Testis (tissue), 2 donors: ENCODE data around the gene DNAJB2.

Experiments used
- POLR2A ChIP-seq: fragments of 450-650 bp; IDR thresholded peaks from one replicate; pipeline ENCODE4 v1.6.1; 2017; ENCODE audit warnings: antibody characterized with exemption, mild to moderate bottlenecking, moderate library complexity
- TF ChIP-seq, protein P1 (sequence below), 3 experiments: fragments of 450-650 bp in 2 of 3; fragments of 200-600 bp in 1 of 3; sonication (generic) in 1 of 3; IDR thresholded peaks; one replicate each; pipeline ENCODE4 v1.5.1; 2016 to 2019; ENCODE audit warnings: antibody characterized with exemption in 3 of 3, mild to moderate bottlenecking in 2 of 3, moderate library complexity in 1 of 3

DNA sequence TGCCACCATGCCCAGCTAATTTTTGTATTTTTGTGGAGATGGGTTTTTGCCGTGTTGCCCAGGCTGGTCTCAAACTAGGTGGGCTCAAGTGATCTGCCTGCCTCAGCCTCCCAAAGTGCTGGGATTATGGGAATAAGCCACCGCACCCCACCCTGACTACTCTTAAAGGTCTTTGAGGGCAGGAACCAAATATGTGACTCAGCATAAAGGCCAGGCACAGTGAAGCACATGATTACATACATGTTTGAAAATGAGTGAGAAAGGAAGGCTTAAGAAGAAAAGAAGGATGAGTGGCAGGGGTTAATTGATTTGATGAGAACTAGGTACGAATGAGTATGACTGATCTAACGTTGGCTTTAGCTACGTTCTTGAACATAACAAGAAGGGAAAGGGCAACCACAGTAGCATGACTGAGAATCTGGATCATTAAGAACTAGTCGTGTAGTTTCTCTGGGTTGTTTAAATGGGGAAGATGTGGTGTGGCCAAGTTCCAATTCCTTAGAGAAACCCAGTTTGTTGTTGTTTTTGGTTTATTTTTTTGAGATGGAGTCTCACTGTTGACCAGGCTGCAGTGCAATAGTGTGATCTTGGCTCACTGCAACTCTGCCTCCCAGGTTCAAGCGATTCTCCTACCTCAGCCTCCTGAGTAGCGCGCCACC, 46.6 kb downstream of the DNAJB2 start:
- TF ChIP-seq, protein P1, sequence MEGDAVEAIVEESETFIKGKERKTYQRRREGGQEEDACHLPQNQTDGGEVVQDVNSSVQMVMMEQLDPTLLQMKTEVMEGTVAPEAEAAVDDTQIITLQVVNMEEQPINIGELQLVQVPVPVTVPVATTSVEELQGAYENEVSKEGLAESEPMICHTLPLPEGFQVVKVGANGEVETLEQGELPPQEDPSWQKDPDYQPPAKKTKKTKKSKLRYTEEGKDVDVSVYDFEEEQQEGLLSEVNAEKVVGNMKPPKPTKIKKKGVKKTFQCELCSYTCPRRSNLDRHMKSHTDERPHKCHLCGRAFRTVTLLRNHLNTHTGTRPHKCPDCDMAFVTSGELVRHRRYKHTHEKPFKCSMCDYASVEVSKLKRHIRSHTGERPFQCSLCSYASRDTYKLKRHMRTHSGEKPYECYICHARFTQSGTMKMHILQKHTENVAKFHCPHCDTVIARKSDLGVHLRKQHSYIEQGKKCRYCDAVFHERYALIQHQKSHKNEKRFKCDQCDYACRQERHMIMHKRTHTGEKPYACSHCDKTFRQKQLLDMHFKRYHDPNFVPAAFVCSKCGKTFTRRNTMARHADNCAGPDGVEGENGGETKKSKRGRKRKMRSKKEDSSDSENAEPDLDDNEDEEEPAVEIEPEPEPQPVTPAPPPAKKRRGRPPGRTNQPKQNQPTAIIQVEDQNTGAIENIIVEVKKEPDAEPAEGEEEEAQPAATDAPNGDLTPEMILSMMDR (IDR thresholded peaks at IDR 0.05): no peak
- no peak for TF ChIP-seq POLR2A
